Spleen (tissue), 7 donors: ENCODE measurements around the gene CYBA.

Experiments used
- CTCF ChIP-seq, 11 experiments: fragments of 200-600 bp in 7 of 11; fragments of 450-650 bp in 4 of 11; sonication (generic) in 4 of 11; IDR thresholded peaks in 8 of 11; conservative IDR thresholded peaks in 3 of 11; 1 replicate in 7 of 11; 2 replicates in 4 of 11; pipeline versions ENCODE4 v1.4.0 to v1.8.0; 2016 to 2021; ENCODE audit warnings: antibody characterized with exemption in 11 of 11, inconsistent platforms in 4 of 11, mild to moderate bottlenecking in 1 of 11
- POLR2A ChIP-seq, 3 donors: fragments of 450-650 bp; IDR thresholded peaks; one replicate each; pipeline ENCODE4 v1.5.1; 2017; ENCODE audit warnings: antibody characterized with exemption in 3 of 3, mild to moderate bottlenecking in 1 of 3
- POLR2AphosphoS5 ChIP-seq, 3 donors: sonication (generic); formaldehyde crosslinking; IDR thresholded peaks; one replicate each; pipeline ENCODE4 v1.5.1; 2017; ENCODE audit warnings: antibody characterized with exemption in 3 of 3
- donor health status: DM: no; HTN: no; CAD: no; lungs with moderate emphysema.
- donor health status: DM: no; HTN: no; CAD: no.
- donor health status: DM: no; HTN: no; CAD: no.

GRCh38 chr16:88635671-88636319, 15.1 kb downstream of the CYBA start:
- TF ChIP-seq CTCF (IDR thresholded peaks at IDR 0.05 in 8 of 11, conservative IDR thresholded peaks at IDR 0.05 in 3 of 11) (no peak), POLR2AphosphoS5 (IDR thresholded peaks at IDR 0.05) (peak in 1 of 3 donors; percentile 13), POLR2A (IDR thresholded peaks at IDR 0.05) (no peak)
